Activated CD8-positive, alpha-beta memory T cell treated with anti-CD3 and anti-CD28 coated beads for 4 hours (primary cell): Measurements from ENCODE around the gene MUC13.

Experiments used
- DNase-seq, 2 donors: peaks; one replicate each; pipeline ENCODE4 v3.0.0-alpha.2; 2020; ENCODE audit warnings: low read depth in 2 of 2

Gene MUC13

DNA sequence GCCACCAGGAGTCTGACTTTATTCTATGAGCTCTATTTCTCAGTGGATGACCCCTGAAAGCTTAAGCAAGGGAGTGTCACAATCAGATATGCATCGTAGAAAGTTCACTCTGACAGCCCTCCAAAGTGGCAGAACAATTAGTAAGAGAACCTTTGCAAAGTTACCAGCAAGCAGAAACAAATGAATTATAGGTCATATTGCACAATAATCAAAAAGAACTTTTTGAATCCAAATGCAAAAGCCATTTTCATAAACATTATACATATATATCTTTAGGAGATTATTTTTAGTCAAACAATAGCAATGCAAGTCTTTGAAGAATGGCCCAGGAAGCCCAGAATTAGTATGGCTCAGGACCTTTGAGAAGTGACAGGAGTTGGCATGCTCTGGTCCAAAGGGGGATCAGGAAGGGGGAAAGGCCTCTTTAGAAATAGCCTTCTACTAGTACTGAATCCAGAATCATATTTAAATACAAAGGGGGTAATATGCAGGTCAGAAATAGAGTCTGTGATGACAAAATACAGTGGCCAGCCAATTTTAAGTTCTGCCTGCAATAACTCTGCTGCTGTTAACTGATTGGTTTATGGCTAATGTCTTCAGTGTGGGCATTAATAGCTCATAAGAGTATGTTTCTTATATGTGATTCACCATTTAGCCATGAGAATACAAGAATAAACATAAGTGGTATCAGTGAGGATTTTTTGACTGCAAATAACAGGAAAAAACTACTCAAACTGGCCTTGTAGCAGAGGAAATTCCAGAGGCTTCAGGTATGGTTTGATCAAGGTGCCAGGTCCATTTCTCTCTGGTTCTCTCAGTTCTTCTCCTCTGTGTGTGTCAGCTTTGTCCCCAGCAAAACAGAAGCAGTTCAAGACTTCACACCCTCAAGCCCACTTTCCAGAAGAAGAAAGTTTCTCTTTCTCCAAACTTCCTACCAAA, 30.4 kb downstream of the MUC13 start:
- no peak for DNase-seq

- DNase-seq, result no peak
Observed at GRCh38 chr3:124896824-124897526, 37.6 kb downstream of the MUC13 start.

DNA sequence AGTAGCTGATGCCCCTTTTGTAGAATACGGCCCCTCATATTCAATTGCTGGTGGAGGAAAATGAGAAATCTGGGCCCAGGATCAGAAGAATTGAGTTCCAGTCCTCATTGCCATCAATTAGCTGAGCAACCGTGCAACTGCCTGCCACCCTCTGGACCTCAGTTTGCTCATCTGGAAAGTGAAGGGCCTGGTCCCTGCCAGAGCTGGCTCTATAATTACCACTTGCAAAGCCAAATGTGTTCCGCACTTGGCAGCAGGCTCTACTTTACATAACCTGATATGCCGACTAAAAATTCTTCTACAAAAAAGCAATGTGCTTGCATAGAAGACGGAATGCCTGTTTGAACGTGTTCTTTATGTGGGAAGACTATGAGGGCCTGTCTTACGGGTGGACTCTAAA, 38.8 kb downstream of the MUC13 start:
- no peak for DNase-seq

DNA sequence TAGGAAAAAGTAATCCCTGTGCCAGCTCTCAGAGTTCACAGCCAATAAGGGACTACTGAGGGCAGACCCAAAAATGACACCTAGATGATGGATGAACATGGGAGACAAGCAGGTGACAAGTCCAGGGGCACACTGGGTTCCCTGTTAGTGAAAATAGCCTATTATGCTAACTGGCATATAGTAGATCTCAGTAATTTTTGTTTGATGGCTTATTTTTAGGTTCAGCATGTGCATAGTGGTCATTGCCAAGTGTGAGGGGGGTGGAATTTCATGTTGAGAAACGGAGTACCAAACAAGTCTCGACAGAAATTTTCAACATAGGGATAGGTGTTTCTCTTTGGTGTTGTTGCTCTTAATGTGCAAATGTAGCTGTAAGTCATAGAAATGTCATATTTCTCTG, 41.0 kb downstream of the MUC13 start:
- no peak for DNase-seq

DNA sequence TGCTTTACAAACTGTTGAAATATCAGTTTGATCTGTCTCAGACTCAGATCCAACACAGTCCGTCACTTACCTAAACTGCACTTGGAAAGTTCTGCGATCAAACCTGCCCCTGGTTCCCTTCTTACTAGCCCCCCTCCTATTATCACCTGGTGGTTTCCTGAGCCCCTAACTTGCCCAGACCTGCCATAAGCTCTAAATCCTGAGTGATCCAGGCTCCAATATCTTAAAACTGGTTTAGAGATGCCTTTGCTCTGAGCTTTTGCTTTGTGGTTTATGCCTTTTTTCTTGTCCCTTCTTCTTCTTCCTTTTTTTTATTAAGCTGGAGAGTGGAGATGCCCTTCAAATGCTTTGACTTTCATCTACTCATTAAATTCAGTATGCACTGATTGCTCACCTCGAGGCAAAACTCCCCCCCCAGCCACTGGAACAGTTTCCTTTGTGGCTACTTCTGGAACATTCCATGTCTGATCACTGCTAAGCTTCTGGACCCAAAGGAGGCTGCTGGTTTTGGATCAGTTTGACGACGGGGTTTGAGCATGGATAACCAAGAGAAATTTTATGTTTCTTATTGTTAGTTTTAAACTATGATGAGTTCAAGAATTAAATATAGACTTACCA, 43.9 kb downstream of the MUC13 start:
- DNase-seq, result no peak

- no peak for DNase-seq
Observed at GRCh38 chr3:124888482-124889441, 45.8 kb downstream of the MUC13 start.

DNA sequence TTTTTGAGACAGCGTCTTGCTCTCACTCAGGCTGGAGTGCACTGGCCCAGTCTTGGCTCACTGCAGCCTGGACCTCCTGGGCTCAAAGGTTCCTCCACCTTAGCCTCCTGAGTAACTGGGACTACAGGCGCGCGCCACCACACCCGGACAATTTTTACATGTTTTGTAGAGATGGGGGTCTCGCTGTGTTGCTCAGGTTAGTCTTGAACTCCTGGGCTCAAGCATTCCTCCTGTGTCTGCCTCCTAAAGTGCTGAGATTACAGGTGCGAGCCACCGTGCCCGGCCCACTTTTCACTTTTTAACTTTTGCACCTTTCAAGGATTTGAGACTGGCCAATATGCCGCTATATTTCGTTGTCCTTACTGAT, 46.6 kb downstream of the MUC13 start:
- no peak for DNase-seq

DNA sequence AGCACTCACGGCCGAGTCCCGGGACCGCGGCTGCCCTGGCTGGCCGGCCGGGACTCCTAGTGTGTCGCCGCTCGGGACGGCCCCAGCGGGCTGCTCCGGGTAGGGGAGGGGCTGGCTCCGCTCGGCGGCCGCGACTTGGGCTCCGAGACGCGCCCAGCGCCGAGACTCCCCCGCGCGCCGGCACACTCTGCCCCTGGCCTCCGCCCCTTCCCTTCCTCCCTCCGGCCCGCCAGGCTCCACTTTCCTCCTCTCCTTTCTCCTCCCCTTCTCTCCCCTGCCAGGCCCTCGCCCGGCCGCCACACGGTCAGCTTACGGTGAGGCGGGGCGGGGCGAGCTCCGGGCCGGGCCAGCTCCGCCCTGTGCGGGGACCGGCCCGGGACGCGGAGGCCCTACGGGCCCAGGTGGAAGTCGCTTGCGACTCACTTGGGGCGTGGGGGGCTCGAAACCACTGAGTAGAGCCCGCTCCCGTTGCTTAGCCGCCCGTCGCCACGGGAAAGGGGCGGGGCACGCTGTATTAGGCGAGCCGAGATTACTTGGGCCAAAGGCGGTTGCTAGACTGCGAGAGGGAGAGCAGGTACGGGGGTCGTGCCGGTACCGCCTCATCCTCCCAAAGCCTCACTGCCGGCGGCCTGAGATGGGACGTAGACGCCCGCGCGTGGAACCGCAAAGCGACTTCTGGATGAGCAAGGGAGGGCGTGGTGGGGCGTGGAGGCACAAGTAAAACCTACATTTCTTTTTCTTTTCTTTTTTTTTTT, 47.2 kb downstream of the MUC13 start, which contains the start of gene ITGB5:
Gene ITGB5, minus strand, starts transcription at position 189 of the 755 bp plus-strand sequence. CDS start 365 bp downstream, outside the sequence.
- DNase-seq, result no peak

DNA sequence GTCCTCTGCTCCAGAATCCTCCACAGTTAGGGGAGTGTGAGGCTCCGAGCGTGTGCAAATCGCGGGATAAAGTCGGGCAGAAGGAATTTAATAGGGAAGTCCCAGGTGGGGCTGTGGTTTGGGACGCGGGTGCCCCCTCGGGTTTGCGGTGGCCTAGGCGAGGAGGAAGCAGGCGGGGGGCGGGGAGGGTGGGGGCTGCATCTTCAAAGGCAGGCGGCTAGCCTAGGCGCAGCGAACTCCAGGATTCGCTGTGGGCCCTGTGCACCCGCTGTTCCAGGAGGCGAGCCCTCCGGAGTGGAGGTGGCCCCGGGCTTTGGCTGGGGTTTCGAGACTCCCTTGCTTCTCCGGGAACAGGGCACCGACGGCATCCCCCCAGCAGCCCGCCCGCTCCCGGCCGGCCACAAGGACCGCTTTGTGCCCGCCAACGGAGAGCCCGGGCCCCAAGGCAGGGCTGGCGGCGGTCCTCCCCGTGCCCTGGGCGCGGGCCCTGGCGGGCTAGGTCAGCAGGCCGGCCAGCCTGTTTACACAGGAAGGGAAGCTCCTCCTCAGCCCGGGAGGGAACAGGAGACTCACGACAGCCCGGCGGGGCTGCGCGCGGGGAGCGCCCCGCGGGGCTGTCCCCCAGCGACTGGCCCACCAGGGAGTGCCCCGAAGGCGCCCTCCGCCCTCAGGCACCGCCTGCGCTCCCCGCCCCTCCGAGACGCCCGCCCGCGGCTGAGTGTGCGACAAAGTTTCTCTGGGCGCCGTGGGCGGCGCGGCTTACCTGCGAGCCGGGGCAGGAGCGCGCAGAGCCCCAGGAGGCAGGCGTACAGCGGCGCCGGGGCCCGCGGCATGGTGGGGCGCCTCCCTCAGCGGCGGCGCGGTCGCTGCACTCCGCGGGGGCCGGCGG, 48.1 kb downstream of the MUC13 start:
- peak in 1 of 2 donors; percentile 19 for DNase-seq

- DNase-seq, result no peak
Observed at GRCh38 chr3:124885466-124886167, 48.9 kb downstream of the MUC13 start.

DNA sequence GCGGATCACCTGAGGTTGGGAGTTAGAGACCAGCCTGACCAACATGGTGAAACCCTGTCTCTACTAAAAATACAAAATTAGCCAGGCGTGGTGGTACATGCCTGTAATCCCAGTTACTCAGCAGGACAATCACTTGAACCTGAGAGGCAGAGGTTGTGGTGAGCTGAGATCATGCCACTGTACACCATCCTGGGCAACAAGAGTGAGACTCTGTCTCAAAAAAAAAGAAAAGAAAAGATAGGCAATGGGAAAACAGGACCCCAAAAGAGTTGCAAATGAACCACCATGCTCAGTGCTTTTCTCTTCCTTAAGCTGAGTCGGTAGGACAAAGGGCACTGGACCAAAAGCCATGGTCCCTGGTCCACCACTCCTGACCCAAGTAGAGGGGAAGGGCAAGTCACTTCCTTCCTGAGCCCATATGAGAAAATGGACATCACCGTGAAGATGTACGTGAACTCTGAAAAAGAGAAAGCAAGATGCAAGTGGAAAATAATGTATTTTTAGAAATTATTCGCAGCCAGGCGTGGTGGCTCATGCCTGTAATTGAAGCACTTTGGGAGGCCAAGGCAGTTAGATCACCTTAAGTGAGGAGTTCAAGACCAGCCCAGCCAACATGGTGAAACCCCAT, 50.0 kb downstream of the MUC13 start:
- DNase-seq, result no peak

DNA sequence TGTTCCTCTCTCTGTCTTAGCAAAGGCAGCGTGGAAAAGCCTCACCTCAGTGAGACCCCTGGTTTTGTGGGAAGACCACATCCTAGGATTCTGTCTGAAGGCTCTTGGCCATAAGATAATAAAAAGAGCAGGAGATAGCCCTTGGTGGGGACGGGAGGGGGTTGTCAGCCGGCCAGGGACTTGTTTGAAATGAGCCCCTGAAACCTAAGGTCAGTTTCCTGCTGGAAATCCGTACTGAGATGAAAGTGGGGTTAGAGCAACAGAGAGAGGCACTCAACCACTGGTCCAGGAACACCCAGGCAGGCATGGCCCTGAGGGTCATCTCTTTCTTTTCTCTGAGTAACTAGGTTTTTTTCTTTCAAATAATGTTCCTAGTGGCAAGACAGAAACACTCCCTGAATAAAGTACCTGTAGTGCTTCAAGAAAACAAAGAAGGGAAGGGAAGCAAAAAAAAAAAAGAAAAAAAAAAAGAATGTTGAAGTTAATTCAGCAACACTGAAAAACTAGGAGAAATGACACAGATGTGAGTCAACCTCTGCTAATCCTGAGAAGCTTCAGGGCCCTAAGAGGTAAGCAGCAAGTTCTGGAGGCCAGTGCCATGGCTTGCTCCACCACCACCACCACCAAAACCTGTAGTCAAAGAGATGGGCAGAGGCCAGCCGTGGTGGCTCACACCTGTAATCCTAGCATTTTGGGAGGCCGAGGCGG, 50.6 kb downstream of the MUC13 start:
- DNase-seq, result no peak

GRCh38 chr3:124882816-124883747, 51.5 kb downstream of the MUC13 start:
- no peak for DNase-seq

- no peak for DNase-seq
Observed at GRCh38 chr3:124881976-124882697, 52.4 kb downstream of the MUC13 start.

DNA sequence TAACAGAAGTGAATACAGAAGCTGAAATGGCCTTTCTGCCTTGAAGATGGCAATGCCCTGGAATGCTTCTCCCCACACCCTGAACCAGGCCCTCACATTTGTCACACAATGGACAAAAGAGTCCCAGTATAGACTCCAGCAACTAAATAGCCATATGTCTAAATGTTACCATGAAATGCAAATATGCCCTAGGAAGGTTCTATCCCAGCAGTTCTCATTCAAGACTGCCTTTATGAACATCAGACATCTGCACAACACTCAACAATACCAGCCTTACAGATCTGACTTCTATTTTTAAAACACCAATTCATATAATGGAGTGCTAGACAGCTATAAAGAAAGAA, 55.2 kb downstream of the MUC13 start:
- no peak for DNase-seq
